ENCODE data around the gene FYN.
"Not testable (repeated sequence)": the region's sequence is repeated elsewhere in the genome, so short reads cannot be mapped to it uniquely, and the experiment has no call there.

The FYN gene

GRCh38 chr6:111646942-111647341 is 226.3 kb downstream of the FYN start:
- no peak for DNase-seq

GRCh38 chr6:111646034-111646433 is 227.2 kb downstream of the FYN start:
- no peak for DNase-seq

GRCh38 chr6:111644893-111645430 is 228.3 kb downstream of the FYN start:
- no peak for DNase-seq

- no peak for DNase-seq
These were observed 230.6 kb downstream of the FYN start for GRCh38 chr6:111642463-111643158.

GRCh38 chr6:111639266-111639665 is 234.0 kb downstream of the FYN start:
- no peak for DNase-seq

- DNase-seq = not testable (repeated sequence)
These were observed 238.3 kb downstream of the FYN start for GRCh38 chr6:111634981-111635380.

- DNase-seq = no peak
These were observed 239.4 kb downstream of the FYN start for GRCh38 chr6:111633822-111634221.

GRCh38 chr6:111632468-111633247 is 240.6 kb downstream of the FYN start:
- DNase-seq = no peak

- DNase-seq = no peak
These were observed 241.3 kb downstream of the FYN start for GRCh38 chr6:111631903-111632460.

GRCh38 chr6:111631018-111631417 is 242.2 kb downstream of the FYN start:
- DNase-seq = no peak

- no peak for DNase-seq
These were observed 245.0 kb downstream of the FYN start for GRCh38 chr6:111628142-111628850.

GRCh38 chr6:111626441-111626840 is 246.8 kb downstream of the FYN start:
- DNase-seq = no peak

- DNase-seq = no peak
These were observed 247.5 kb downstream of the FYN start for GRCh38 chr6:111625461-111626391.

GRCh38 chr6:111625099-111625416 is 248.2 kb downstream of the FYN start:
- DNase-seq = no peak

- no peak for DNase-seq
These were observed 248.7 kb downstream of the FYN start for GRCh38 chr6:111624401-111625098.

GRCh38 chr6:111623046-111623718 is 250.1 kb downstream of the FYN start:
- no peak for DNase-seq

- no peak for DNase-seq
These were observed 253.1 kb downstream of the FYN start for GRCh38 chr6:111620169-111620568.

GRCh38 chr6:111618407-111618806 is 254.8 kb downstream of the FYN start:
- DNase-seq = no peak

- DNase-seq = no peak
These were observed 256.1 kb downstream of the FYN start for GRCh38 chr6:111617149-111617548.

GRCh38 chr6:111615916-111616612 is 257.2 kb downstream of the FYN start:
- no peak for DNase-seq

Measured in stimulated activated CD4-positive, alpha-beta T cell treated with anti-CD3 and anti-CD28 coated beads, Interleukin-4, amount 100 ng/mL, for 1 hour (primary cell).